CD4-positive, alpha-beta memory T cell (primary cell): Measurements from ENCODE around the gene S100B. TPM values are rescaled to one million over a fixed set of nuclear protein-coding genes. Genes with fewer than 3 reads are reported as not detected.
"Not testable (repeated sequence)": the region's sequence is repeated elsewhere in the genome, so short reads cannot be mapped to it uniquely, and the experiment has no call there.

Source experiments
- CTCF ChIA-PET: fragments of 350-600 bp; sonication (Branson Sonifier 250); formaldehyde crosslinking; loops from one replicate; lab custom pipeline; 2021; ENCODE audit warnings: inconsistent platforms; ENCODE audit not compliant: partially characterized antibody; lab: Charles Lee
- POLR2A ChIA-PET: fragments of 350-600 bp; sonication (Branson Sonifier 250); formaldehyde crosslinking; loops from one replicate; lab custom pipeline; 2021; ENCODE audit not compliant: partially characterized antibody; lab: Charles Lee
- DNase-seq, 5 donors: peaks; one replicate each; pipeline versions ENCODE4 v3.0.0 to v3.0.0-alpha.2; 2020 to 2022; ENCODE audit warnings: mixed read lengths in 1 of 5
- H3K27ac ChIP-seq: one replicate; pipeline ENCODE4 v1.7.0; 2013; ENCODE audit warnings: low read depth, low read length
- H3K27me3 ChIP-seq: 2 replicates; pipeline ENCODE4 v1.7.0; 2013; ENCODE audit warnings: mild to moderate bottlenecking, low read length, moderate library complexity; ENCODE audit not compliant: insufficient read depth
- H3K36me3 ChIP-seq: 2 replicates; pipeline ENCODE4 v1.7.0; 2013; ENCODE audit warnings: mild to moderate bottlenecking, low read length, moderate library complexity; ENCODE audit not compliant: insufficient read depth
- H3K4me1 ChIP-seq: 2 replicates; pipeline ENCODE4 v1.7.0; 2013; ENCODE audit warnings: mild to moderate bottlenecking, low read length, moderate library complexity; ENCODE audit not compliant: insufficient read depth
- H3K4me3 ChIP-seq, 2 donors: one replicate each; pipeline ENCODE4 v1.7.0; 2013; ENCODE audit warnings: low read length in 2 of 2, mild to moderate bottlenecking in 1 of 2
- H3K9me3 ChIP-seq, 2 donors: one replicate each; pipeline ENCODE4 v1.7.0; 2013; ENCODE audit warnings: low read length in 2 of 2, control low read depth in 1 of 2; ENCODE audit not compliant: control insufficient read depth in 1 of 2
- H3K27ac Mint-ChIP-seq, 7 donors: one replicate each; pipeline ENCODE4 v1.8.0; 2020 to 2021; ENCODE audit warnings: mixed read lengths in 7 of 7, mild to moderate bottlenecking in 6 of 7, inconsistent platforms in 3 of 7, moderate library complexity in 3 of 7
- H3K27me3 Mint-ChIP-seq, 2 donors: one replicate each; pipeline ENCODE4 v1.8.0; 2020 to 2021; ENCODE audit warnings: mixed read lengths in 2 of 2
- H3K36me3 Mint-ChIP-seq, 2 donors: one replicate each; pipeline ENCODE4 v1.8.0; 2020 to 2021; ENCODE audit warnings: mixed read lengths in 2 of 2, inconsistent platforms in 1 of 2, mild to moderate bottlenecking in 1 of 2
- H3K4me1 Mint-ChIP-seq, 4 donors: one replicate each; pipeline ENCODE4 v1.8.0; 2020 to 2021; ENCODE audit warnings: mixed read lengths in 4 of 4, mild to moderate bottlenecking in 1 of 4
- H3K4me3 Mint-ChIP-seq, 8 donors: one replicate each; pipeline ENCODE4 v1.8.0; 2020 to 2021; ENCODE audit warnings: mixed read lengths in 8 of 8, mild to moderate bottlenecking in 7 of 8, moderate library complexity in 6 of 8, inconsistent platforms in 3 of 8
- H3K9me3 Mint-ChIP-seq, 8 donors: one replicate each; pipeline ENCODE4 v1.8.0; 2020 to 2021; ENCODE audit warnings: mixed read lengths in 8 of 8, mild to moderate bottlenecking in 5 of 8, inconsistent platforms in 3 of 8, moderate library complexity in 1 of 8
- intact Hi-C: fragments of 100-400 bp; cut with micrococcal nuclease; formaldehyde crosslinking; loops from one replicate; pipeline ENCODE4 v1.15.1; 2023
- polyA plus RNA-seq, 2 donors: library from polyadenylated mRNA; unstranded; fragments of 300-500 nt; fragmentation: Illumina TruSeq; gene quantifications; one replicate each; pipeline ENCODE4 v1.2.3, GENCODE V29; 2021
- total RNA-seq, 2 experiments: library from RNA; stranded (reverse); gene quantifications; one replicate each; pipeline ENCODE4 v1.2.3, GENCODE V29; 2021

S100B gene
- total and polyA plus RNA-seq, 4 experiments from 2014 or later = 0.54 to 0.73 TPM; not detected in 2

DNA sequence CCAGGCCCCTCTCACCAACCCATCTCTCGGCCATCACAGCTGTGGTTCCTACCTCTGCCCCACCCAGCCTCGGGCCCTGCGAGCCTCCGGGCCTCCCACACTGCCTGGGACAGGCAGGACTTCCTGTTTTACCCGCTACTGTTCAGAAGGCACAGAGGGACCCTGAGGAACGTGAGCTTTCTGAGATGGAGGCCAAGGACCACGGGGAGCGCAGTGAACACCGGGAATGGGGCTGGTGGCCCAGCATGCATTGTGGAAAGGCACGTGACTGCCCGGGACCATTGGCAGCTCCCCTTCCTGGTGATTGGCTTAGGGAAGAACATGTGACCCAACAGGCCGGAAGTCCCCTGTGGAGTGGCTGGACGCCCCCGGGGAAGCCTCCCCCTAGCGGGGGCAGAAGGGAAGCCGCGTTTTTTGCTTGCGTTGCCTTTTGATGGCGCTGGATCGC is 7.0 kb downstream of the S100B start:
- H3K9me3 Mint-ChIP-seq = peaks cover 2 to 26% (median 14%) of the 10 kb centered on the region in 8 donors
- H3K27ac ChIP-seq = no peak overlapping the region
- POLR2A ChIA-PET = interaction anchor here (1.3 kb wide), 1 partner anchor 8 kb away, joined by 4 read pairs; no protein-coding TSS in a partner anchor
- H3K4me3 Mint-ChIP-seq = no peak overlapping the region
- H3K27ac Mint-ChIP-seq = no peak overlapping the region
- H3K4me1 ChIP-seq = peaks cover 4% of the 10 kb centered on the region
- peaks cover 3 to 20% (median 12%) of the 10 kb centered on the region in 4 donors for H3K4me1 Mint-ChIP-seq
- no peak for DNase-seq
- H3K27me3 Mint-ChIP-seq = no peaks in the 10 kb centered on the region
- no peak overlapping the region for H3K4me3 ChIP-seq
- CTCF ChIA-PET = no interaction called here
- no peaks in the 10 kb centered on the region for H3K9me3 ChIP-seq
- no peaks in the 10 kb centered on the region for H3K36me3 ChIP-seq
- intact Hi-C loops = no loop called here
- no peaks in the 10 kb centered on the region for H3K27me3 ChIP-seq
- peaks cover 0 to 11% of the 10 kb centered on the region in 2 donors for H3K36me3 Mint-ChIP-seq

DNA sequence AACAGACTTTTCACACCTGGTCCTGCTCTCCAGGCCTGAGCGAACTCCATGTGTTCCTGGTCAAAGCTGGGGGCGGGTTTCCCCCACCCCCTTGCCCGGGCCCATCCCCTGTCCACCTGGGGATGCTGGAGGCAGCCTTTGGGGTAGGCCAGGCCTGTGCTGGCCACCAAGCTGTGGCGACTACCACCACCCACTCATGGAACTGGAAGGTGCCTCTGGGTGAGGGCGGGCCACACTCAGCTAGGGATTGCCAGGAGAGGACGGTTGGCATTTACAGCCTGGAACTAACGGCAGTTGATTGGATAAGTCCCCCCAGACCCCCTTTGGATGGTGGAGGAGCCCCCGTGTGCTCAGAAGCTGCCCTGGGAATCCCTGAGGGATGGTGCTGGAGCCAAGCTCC is 7.9 kb downstream of the S100B start:
- Mint-ChIP-seq H3K27ac (no peak overlapping the region), H3K27me3 (no peaks in the 10 kb centered on the region), H3K9me3 (peaks cover 2 to 31% (median 18%) of the 10 kb centered on the region in 8 donors), H3K36me3 (peaks cover 0 to 13% of the 10 kb centered on the region in 2 donors), H3K4me3 (no peak overlapping the region), H3K4me1 (peaks cover 3 to 14% (median 8%) of the 10 kb centered on the region in 4 donors)
- no peaks in the 10 kb centered on the region for H3K27me3 ChIP-seq
- no peak overlapping the region for H3K4me3 ChIP-seq
- intact Hi-C loops = no loop called here
- ChIA-PET CTCF (no interaction called here), POLR2A (interaction anchor here (1.3 kb wide), 1 partner anchor 9 kb away, joined by 4 read pairs; no protein-coding TSS in a partner anchor)
- H3K4me1 ChIP-seq = peaks cover 4% of the 10 kb centered on the region
- no peaks in the 10 kb centered on the region for H3K9me3 ChIP-seq
- H3K36me3 ChIP-seq = no peaks in the 10 kb centered on the region
- no peak for DNase-seq
- no peak overlapping the region for H3K27ac ChIP-seq

DNA sequence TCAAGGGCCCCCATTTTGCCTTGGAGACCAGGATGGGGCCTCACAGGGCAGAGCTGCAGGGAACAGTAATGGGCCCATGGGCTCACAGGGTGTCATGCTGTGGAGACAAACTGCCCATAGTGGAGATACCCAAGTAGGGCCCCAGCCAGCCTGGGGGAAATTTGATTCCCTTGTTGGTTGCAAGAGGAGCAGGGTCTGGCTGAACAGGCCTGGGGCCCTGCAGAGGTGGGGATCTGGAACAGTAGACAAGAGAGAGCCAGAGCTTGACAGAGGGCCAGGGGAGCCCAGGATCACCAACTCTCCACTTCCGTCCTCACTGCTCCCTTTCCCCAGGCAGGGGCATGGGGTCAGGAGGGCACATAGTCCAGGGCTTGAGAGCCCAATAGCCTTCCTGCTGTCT is 8.7 kb downstream of the S100B start:
- CTCF ChIA-PET = no interaction called here
- Histone ChIP-seq H3K4me1 (peaks cover 4% of the 10 kb centered on the region), H3K27ac (no peak overlapping the region), H3K27me3 (no peaks in the 10 kb centered on the region), H3K36me3 (no peaks in the 10 kb centered on the region), H3K4me3 (no peak overlapping the region), H3K9me3 (no peaks in the 10 kb centered on the region)
- Mint-ChIP-seq H3K36me3 (peaks cover 0 to 13% of the 10 kb centered on the region in 2 donors), H3K27ac (peak overlapping the region in 1 of 7 donors; percentile 70), H3K4me1 (peaks cover 3 to 13% (median 8%) of the 10 kb centered on the region in 4 donors), H3K27me3 (no peaks in the 10 kb centered on the region), H3K4me3 (no peak overlapping the region), H3K9me3 (peaks cover 2 to 39% (median 25%) of the 10 kb centered on the region in 8 donors)
- no peak for DNase-seq
- intact Hi-C loops = no loop called here
- POLR2A ChIA-PET = no interaction called here

DNA sequence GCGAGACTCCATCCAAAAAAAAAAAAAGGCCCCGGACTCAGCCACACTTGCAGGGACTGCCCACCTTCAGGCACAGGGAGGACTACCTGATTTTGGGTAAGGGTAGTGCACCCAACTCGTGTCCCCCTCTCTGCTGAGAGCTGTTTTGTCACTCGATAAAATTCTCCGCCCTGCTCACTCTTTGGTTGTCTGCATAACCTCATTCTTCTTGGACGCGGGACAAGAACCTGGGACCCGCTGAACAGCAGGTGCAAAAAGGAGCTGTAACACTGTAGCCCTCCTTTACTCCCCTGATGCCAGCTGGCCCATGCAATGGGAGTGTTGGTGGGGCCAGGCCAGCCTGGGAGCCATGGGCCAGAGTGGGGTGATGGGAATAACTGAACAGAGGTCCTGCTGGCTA is 10.6 kb downstream of the S100B start:
- intact Hi-C loops = no loop called here
- ChIA-PET POLR2A (no interaction called here), CTCF (no interaction called here)
- DNase-seq = no peak
- Mint-ChIP-seq H3K36me3 (peaks cover 10 to 25% of the 10 kb centered on the region in 2 donors), H3K27ac (no peak overlapping the region), H3K27me3 (no peaks in the 10 kb centered on the region), H3K4me3 (no peak overlapping the region), H3K4me1 (peaks cover 1 to 6% (median 4%) of the 10 kb centered on the region in 4 donors), H3K9me3 (peaks cover 2 to 58% (median 42%) of the 10 kb centered on the region in 8 donors)
- peaks cover 4% of the 10 kb centered on the region for H3K4me1 ChIP-seq
- H3K9me3 ChIP-seq = no peaks in the 10 kb centered on the region
- no peaks in the 10 kb centered on the region for H3K36me3 ChIP-seq
- H3K27me3 ChIP-seq = no peaks in the 10 kb centered on the region
- H3K4me3 ChIP-seq = no peak overlapping the region
- H3K27ac ChIP-seq = no peak overlapping the region

DNA sequence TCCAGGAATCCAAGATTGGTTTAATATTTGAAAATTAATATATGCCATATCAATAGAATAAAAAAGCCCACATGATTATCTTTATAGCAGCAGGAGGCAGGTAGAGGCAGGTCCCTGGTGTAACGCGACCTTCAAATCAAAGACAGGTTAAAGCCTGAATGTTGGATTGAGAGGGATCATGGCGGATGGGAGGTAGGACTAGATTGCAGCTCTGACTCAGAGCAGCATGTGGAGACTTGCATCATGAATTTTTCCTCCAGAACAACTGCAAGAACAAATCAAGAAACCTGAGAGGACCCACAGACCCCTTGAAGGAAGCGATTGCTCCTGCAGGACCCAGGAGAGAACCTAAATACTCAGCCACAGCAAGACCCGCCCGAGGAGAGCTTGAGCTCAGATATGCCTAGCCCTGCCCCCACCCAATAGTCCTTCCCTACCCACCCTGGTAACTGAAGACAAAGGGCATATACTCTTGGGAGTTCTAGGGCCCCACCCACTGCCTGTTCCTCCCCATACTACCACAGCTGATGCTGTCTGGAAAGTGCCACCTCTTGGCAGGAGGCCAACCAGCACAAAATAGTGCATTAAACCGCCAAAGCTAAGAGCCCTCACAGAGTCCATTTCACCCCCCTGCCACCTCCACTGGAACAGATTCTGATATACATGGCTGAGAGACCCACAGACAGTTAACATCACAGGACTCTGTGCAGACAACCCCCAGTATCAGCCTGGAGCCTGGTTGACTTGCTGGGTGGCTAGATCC is 19.5 kb downstream of the S100B start:
- ChIA-PET CTCF (no interaction called here), POLR2A (interaction anchor here (1.2 kb wide), 1 partner anchor 50 kb away, joined by 3 read pairs; the partner anchor contains the start of gene PRMT2)
- Mint-ChIP-seq H3K36me3 (peaks cover 32 to 52% of the 10 kb centered on the region in 2 donors), H3K27me3 (no peaks in the 10 kb centered on the region), H3K9me3 (peaks cover 0 to 72% (median 55%) of the 10 kb centered on the region in 8 donors), H3K27ac (peak overlapping the region in 1 of 7 donors; percentile 70), H3K4me1 (peaks cover 8 to 34% (median 16%) of the 10 kb centered on the region in 4 donors), H3K4me3 (peak overlapping the region in 1 of 8 donors; percentile 50)
- H3K9me3 ChIP-seq = no peaks in the 10 kb centered on the region
- H3K36me3 ChIP-seq = no peaks in the 10 kb centered on the region
- intact Hi-C loops = no loop called here
- no peaks in the 10 kb centered on the region for H3K27me3 ChIP-seq
- H3K27ac ChIP-seq = no peak overlapping the region
- no peaks in the 10 kb centered on the region for H3K4me1 ChIP-seq
- H3K4me3 ChIP-seq = no peak overlapping the region
- no peak for DNase-seq

DNA sequence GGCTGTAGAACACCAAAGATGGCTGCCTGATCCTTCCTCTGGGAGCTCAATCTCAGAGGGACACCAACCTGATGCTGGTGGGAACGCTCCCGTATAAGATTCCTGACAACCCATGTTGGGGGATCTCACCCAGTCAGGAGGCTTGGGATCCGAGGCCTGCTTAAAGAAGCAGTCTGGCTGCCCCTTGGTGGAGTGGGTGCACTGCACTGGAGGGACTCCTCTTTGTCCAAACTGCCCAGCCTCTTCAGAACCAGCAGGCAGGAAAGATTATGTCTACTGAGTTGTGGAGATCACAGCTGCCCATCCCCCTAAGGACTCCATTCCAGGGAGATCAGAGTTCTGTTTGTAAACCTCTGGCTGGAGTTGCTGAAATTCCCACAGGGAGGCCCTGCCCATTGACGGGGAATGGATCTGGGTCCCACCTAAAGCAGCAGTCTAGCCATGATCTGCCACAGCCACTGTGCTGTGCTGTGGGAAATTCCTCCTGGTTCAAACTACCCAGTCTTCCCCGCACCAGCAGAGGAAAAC is 23.0 kb downstream of the S100B start:
- H3K4me1 ChIP-seq = no peaks in the 10 kb centered on the region
- no peaks in the 10 kb centered on the region for H3K36me3 ChIP-seq
- Mint-ChIP-seq H3K9me3 (peaks cover 5 to 65% (median 46%) of the 10 kb centered on the region in 8 donors), H3K27ac (no peak overlapping the region), H3K36me3 (peaks cover 29 to 54% of the 10 kb centered on the region in 2 donors), H3K4me3 (no peak overlapping the region), H3K27me3 (no peaks in the 10 kb centered on the region), H3K4me1 (peaks cover 2 to 24% (median 4%) of the 10 kb centered on the region in 4 donors)
- no peaks in the 10 kb centered on the region for H3K27me3 ChIP-seq
- no peaks in the 10 kb centered on the region for H3K9me3 ChIP-seq
- no peak for DNase-seq
- no peak overlapping the region for H3K27ac ChIP-seq
- CTCF ChIA-PET = no interaction called here
- POLR2A ChIA-PET = no interaction called here
- H3K4me3 ChIP-seq = no peak overlapping the region
- intact Hi-C loops = no loop called here

DNA sequence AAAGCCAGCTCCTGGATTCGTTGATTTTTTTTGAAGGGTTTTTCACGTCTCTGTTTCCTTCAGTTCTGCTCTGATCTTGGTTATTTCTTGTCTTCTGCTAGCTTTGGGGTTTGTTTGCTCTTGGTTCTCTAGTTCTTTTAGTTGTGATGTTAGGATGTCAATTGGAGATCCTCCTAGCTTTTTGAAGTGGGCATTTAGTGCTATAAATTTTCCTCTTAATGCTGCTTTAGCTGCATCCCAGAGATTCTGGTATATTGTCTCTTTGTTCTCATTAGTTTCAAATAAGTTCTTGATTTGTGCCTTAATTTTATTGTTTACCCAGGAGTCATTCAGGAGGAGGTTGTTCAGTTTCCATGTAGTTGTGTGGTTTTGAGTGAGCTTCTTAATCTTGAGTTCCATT is 25.5 kb downstream of the S100B start:
- H3K4me1 ChIP-seq, H3K27ac ChIP-seq, CTCF ChIA-PET, H3K9me3 ChIP-seq, DNase-seq, intact Hi-C loops, H3K4me3 Mint-ChIP-seq, H3K27me3 ChIP-seq, H3K4me3 ChIP-seq, H3K36me3 ChIP-seq, H3K27me3 Mint-ChIP-seq: not testable (repeated sequence)
- Mint-ChIP-seq H3K9me3 (peaks cover 5 to 48% (median 33%) of the 10 kb centered on the region in 8 donors), H3K36me3 (peaks cover 27 to 49% of the 10 kb centered on the region in 2 donors), H3K27ac (peak overlapping the region in 1 of 7 donors; percentile 21), H3K4me1 (peaks cover 12 to 29% (median 18%) of the 10 kb centered on the region in 4 donors)
- POLR2A ChIA-PET = interaction anchor here (0.7 to 1.2 kb wide), 3 partner anchors 12 to 20 kb away, joined by 3 read pairs; no protein-coding TSS in a partner anchor
